HG03060 (cell line): ENCODE results near the gene PLA2G6.

ENCODE experiments used
- ATAC-seq: cut with Tn5 transposase; IDR thresholded peaks from one replicate; pipeline ENCODE4 v1.9.1; 2021; ENCODE audit warnings: low read depth, moderate number of reproducible peaks; ENCODE audit not compliant: unreplicated experiment

PLA2G6 gene

GRCh38 chr22:38181453-38182200 is at the start of gene PLA2G6:
TSS of gene PLA2G6 (minus strand) at chr22:38181830. CDS start at chr22:38169426, 12,404 bp downstream.
- ATAC-seq: peak; percentile 63

GRCh38 chr22:38230916-38231315 is 49.3 kb upstream of the PLA2G6 start:
- no peak for ATAC-seq

- no peak for ATAC-seq
Measured at GRCh38 chr22:38230108-38230825, 48.6 kb upstream of the PLA2G6 start.

DNA sequence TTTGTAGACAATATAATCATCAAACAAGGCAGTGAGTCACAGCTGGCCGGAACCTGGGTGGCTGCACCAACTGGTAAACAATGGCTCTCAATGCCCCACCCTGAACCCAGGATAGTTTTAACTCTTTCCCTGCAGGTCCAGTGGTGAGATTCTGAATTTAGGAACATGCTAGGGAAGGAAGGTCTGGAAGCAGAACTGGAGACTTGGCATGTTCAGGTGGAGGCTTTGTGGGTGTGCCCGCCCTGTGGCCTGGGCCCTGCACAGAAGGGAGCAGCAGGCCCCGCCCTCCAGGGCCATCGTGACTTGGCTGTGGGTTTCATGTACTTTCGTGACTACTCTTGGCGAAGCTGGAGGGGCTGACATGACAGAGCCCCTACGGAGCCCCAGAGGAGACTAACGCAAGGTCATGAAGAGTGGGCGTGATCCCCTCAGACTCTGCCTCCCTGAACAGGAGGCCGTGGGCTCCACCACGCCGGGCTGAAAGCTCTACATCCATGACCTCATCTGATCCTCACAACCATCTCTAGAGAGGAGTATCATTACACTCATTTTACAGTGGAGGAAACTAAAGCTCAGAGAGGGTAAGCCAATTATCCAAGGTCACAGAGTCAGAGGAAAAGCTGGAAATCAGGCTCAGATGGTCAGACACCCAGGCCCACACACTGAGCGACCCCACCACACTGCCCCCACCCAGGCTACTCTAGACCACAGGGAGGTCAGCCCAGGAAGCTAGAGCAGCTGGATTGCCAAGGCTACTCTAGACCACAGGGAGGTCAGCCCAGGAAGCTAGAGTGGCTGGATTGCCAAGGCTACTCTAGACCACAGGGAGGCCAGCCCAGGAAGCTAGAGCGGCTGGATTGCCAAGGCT is 47.5 kb upstream of the PLA2G6 start:
- ATAC-seq: no peak

- no peak for ATAC-seq
Measured at GRCh38 chr22:38228326-38228872, 46.8 kb upstream of the PLA2G6 start.

- no peak for ATAC-seq
Measured at GRCh38 chr22:38226853-38227649, 45.4 kb upstream of the PLA2G6 start.

DNA sequence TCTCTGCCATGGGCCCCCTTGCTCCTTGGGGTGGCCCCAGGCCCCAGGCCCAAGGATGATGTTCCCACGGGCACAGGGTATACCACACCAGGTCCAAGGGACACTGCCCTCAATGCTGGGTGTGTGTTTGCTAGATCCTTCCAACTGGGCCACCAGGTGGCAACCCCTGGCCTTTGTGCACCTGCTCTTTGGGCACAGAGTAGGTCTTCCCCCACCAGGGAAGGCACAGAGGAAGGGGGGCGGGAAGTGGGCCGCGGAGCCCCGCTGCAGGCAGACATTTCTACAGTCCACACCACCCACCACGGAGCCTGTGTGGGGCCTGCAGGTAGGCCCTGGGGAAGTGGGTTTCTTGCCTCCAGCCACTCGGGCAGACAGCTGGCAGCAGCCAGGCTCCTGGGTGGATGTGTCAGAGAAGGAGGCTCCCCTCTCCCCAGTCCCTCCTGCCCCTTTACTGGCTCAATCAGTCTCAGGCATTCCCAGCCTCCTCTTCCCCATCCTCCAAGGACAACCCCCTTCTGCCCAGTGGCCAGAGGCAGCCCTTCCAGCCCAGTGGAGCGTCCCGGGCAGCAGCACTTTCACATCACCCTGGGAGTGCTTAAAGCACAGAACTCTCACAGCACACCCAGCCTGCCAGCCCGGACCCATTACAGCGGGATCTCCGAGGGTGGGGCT is 41.8 kb upstream of the PLA2G6 start:
- no peak for ATAC-seq

GRCh38 chr22:38222797-38223119 is 41.1 kb upstream of the PLA2G6 start:
- ATAC-seq: no peak

GRCh38 chr22:38221908-38222796 is 40.5 kb upstream of the PLA2G6 start:
- no peak for ATAC-seq

DNA sequence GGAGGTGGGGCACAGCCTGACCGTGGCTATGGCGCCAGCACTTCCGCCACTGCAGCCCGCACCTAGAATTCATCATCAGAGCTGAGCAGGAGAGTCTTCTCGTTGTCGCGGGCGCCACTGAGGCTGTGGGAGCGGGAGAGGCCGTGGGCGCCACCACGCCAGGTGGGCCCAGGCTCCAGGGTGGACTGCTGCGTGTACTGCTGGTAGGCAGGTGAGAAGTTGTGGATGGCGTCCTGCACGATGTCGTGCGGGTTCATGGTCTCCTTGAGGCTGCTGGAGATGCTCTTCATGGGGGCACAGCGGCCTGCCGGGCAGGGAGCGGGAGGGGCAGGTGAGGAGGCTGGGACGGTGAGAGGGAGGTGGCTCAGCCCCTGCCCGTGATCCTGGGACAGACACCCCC is 39.8 kb upstream of the PLA2G6 start:
- no peak for ATAC-seq

DNA sequence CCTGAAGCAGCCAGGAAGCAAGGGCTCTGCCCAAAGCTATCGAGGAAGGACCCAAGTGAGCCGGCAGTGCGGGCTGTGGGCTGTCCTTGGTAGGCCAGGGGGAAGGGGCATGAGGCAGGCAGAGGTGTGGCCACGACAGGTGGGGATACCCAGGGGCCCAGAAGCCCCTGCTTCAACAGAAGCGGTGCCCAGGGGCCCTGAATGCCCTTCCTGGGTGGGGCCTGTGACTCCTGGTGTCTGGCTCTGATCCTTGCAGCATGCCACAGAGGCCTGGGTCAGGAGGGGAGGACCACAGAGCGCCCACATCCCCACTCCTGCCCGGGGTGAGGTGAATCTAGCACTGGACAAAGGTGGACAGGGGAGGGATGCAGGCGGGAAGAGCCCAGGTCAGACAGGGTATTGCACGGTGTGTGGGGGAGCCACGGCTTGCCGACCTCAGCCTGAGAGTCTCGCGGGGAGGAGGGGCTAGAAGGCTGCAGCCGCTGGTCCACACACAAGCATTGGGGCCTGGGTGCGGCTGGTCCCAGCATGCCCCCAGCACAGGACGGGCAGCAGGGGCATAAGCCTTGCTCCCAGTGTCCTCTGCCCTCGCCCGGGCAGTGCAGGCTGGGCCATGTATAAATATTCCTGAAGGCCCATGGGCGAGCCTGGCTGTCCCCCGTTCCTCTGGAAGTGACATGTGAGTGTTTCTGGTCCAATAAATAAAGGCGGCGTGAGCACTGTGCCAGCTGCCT is 39.2 kb upstream of the PLA2G6 start:
- ATAC-seq: no peak

GRCh38 chr22:38220163-38220562 is 38.5 kb upstream of the PLA2G6 start:
- no peak for ATAC-seq

DNA sequence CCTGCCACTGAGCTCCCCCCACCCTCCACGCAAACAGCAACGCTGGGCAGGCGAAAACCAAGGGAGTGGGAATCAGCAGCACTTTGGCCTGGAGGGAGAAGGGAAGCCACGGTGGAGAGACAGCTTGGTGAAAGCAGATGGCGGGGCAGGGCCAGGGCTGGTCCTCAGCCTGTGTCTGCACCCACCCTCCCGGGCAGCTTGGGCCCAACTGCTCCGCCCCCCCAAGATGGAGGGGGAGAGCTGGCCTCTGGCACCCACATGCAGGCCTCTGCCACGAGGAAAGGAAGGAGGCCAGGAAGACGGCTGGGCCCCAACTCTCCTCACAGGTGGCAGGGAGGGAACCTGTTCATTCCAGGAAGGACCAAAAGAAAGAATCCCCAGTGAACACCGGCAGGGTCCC is 38.0 kb upstream of the PLA2G6 start:
- ATAC-seq: no peak

GRCh38 chr22:38218661-38219622 is 37.3 kb upstream of the PLA2G6 start:
- no peak for ATAC-seq

DNA sequence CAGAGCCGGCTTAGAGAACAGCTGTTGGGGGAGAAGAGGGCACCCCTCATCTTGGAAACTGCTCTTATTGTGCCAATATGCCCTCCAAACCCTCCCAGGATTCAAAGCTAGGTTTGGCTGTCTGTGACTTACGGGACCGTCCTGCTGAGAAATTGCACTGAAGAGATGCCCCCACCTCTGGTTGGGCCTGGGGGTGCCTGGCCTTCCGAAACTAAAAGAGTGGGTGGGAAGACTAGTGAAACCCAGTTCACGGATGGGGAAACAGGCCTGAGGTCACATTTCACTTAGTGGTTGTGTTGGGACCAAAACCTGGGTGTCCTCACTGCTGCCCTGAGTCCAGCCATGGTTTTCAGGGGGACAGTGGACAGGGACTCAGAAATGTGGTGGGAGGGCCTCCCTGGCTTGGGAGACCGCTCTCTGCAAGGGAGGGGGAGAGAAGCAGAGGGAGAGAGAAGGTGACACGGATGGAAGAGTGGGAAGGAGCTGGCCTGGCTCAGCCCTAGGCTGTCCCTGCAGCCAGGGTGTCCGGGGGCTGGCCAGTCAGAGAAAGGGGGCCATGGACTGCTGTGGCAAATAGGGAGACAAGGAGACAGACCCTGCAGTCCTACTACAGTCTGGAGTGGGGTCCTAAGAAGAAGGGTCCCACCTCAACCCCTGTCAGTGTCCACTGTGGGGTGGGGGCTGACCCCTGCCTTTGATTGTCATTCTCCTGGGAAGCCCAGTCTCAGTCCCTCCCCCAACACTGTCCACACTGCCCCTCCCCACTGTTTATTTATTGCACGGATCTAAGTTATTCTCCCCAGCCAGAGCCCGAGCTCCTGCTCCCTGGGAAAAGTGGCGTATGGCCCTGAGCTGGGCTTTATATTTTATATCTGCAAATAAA is 33.8 kb upstream of the PLA2G6 start:
- ATAC-seq: no peak
